ENCODE data around the gene FAM83B. TPM values are rescaled to one million over a fixed set of nuclear protein-coding genes. Genes with fewer than 3 reads are reported as not detected.
"Not testable (repeated sequence)": the region's sequence is repeated elsewhere in the genome, so short reads cannot be mapped to it uniquely, and the experiment has no call there.

The FAM83B gene
- polyA plus RNA-seq, 1 donor = 0.06 TPM

DNA sequence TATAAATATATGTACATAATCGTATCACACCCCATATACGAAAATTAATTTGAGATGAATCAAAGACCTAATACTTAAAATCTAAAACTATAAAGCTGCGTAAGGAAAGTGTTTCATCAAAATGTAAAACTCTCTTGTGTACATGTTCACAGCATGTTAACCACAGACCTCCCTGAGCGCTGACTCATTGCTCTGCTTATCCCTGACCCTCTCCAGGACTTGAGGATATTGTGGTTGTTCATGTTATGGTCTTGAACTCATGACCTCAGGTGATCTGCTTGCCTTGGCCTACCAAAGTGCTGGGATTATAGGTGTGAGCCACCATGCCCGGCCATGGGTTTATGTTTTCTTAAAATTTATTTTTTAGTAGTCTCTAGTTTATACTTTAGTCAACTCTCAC is 14.2 kb downstream of the FAM83B start:
- DNase-seq = no peak

GRCh38 chr6:54861905-54862616 is 15.5 kb downstream of the FAM83B start:
- no peak for DNase-seq

- no peak for DNase-seq
These were observed 17.7 kb downstream of the FAM83B start for GRCh38 chr6:54864272-54864671.

GRCh38 chr6:54865091-54865631 is 18.6 kb downstream of the FAM83B start:
- DNase-seq = no peak

- no peak for DNase-seq
These were observed 22.0 kb downstream of the FAM83B start for GRCh38 chr6:54868556-54868955.

DNA sequence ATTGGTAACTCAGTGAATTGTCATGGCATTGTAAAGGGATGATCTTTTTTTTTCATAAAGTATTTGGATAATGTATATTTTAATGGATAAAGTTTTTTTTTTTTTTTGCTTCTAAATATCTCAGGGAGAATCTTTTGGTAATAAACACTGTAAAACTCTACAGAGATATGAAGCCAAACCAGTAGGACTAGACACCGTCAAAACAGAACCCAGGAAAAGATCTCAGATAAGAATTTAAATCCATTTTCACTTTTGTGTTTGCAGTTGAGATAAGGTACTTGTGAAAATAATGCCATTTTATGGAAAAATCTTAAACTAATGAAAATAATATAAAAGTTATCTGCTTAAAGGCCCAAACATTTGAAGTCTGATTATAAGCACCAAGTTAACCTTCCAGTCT is 27.0 kb downstream of the FAM83B start:
- DNase-seq = no peak

DNA sequence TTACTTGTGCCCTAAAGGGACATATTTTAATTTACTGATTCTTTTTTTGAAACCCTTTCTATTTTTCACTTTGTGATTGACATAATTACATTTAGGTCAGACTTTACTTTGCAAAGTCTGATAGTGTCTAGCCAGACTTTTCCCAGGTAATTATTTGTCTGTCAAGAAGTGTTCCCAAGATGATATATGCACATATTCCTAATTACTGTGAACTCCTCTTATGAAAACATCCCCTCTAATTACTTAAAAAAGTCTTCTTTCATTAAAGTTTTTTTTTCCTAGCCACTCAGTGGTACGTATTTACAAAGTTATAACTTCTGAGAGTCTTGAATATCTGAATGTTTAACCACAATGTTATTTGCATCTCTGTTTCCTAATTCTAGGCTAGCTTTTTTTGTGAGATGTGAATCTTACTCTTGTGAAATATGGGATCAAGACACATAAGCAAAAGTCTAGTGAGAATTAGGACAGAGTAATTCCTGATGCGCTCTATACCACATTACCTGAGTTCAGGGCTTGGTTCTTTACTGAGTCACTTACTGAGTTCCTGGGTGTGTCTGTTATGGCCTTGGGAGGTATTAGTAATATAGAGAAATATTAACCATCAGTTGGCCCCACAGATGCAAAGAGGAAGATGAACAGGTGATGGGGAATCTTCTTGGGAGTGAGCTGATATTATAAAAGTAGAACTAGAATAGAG is 27.9 kb downstream of the FAM83B start:
- no peak for DNase-seq

GRCh38 chr6:54875539-54875938 is 29.0 kb downstream of the FAM83B start:
- no peak for DNase-seq

DNA sequence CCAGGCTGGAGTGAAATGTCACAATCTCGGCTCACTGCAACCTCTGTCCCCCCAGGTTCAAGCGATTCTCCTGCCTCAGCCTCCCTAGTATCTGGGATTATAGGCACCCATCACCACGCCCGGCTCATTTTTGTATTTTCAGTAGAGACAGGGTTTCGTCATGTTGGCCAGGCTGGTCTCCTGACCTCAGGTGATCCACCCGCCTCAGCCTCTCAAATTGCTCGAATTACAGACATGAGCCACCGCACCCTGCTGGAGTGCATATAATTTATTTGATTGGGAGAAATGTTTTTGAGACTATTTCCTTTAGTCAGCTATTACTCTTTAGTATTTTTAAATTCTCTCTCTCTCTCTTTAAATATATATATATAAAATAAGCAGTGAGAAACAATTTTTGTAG is 29.8 kb downstream of the FAM83B start:
- DNase-seq = no peak

- no peak for DNase-seq
These were observed 30.3 kb downstream of the FAM83B start for GRCh38 chr6:54876871-54877270.

GRCh38 chr6:54877713-54878317 is 31.2 kb downstream of the FAM83B start:
- DNase-seq = no peak

DNA sequence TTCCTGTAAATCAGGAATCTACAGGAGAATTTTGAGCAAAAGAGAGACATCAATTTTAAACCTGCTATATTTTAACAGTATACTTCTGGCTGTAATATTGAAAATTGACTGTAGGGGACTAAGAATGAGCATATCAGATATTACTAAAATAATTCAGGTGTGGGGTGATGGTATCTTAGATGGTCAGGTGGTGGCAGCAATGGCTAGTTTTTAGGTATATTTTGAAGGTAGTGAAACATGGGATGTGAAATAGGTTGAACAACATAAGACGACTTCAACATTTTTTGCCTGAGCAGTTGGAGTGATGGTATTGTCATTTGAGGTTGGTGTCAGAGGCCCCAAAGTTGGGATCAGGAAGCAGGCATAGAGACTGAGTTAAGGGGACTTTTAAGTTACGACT is 32.1 kb downstream of the FAM83B start:
- DNase-seq = no peak

GRCh38 chr6:54879188-54879985 is 32.8 kb downstream of the FAM83B start:
- no peak for DNase-seq

- no peak for DNase-seq
These were observed 34.6 kb downstream of the FAM83B start for GRCh38 chr6:54881067-54881730.

GRCh38 chr6:54881891-54882290 is 35.3 kb downstream of the FAM83B start:
- not testable (repeated sequence) for DNase-seq

GRCh38 chr6:54886932-54887584 is 40.5 kb downstream of the FAM83B start:
- DNase-seq = no peak

DNA sequence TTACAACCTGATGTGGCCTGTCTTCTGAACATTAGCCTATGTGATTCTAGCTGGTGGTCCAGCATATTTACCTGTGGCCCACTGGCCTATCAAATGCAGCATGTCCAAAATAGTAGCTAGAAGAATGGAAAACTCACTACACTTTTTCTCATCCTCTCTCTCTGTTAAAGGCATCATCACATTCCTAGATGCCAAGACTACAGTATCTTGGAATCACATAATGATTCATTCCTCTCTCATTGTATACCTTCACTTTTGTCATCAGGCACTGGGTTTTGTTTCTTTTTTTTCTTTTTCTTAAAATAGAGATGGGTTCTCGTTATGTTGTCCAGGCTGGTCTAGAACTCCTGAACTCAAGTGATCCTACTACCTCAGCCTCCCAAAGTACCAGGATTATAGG is 45.0 kb downstream of the FAM83B start:
- DNase-seq = no peak

DNA sequence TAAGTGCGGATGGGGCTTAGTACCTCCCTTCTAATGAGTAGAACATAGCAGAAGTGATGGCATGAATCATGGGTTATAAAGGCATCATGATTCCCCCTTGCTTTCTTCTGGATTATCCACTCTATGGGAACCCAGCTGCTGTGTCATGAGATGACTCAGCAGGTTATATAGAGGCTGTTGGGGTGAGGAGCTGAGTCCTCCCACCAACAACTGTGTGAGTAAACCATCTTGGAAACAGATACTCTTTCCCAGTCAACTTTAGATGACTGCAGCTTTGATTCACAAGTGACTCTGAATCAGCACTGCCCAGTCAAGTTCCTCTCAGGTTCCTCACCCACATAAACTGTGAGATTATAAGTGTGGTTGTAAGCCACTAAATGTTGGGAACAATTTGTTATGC is 46.3 kb downstream of the FAM83B start:
- DNase-seq = no peak

DNA sequence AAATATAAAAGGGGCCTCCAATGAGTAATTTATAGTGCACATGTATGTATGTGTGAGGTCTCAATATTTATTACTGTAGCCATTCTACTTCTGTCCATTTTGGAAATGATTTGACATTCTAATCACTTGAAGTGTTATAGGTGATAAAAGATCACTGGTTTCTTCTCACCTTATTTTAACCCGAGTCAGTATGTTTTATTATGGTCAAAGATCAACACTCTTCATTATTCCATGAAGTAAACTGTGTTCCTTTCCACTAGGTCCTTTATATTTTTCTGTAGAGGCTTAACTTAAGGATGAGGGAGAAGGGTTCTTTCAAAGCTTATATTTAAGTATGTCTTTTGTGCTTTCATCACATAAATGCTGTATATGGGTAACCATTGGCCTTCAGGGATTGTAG is 47.2 kb downstream of the FAM83B start:
- DNase-seq = no peak

DNA sequence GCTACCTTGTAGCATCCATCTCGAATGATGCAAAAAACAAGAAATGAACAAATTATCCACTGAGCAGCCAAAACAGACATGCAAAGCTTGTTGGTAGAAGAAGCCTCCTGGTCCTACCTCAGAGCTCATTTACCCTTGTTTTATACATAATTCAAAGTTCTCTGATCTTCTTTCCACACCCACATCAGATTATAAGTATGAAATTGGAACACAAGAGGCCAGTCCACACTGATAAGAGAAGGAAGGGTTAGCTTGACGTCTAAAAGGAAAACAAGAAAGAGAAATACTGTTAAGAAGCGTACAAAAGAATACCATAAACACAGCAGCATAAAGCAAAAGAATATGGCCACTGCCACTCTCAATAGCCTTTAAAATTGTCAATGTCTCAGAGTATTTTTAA is 49.7 kb downstream of the FAM83B start:
- DNase-seq = no peak

DNA sequence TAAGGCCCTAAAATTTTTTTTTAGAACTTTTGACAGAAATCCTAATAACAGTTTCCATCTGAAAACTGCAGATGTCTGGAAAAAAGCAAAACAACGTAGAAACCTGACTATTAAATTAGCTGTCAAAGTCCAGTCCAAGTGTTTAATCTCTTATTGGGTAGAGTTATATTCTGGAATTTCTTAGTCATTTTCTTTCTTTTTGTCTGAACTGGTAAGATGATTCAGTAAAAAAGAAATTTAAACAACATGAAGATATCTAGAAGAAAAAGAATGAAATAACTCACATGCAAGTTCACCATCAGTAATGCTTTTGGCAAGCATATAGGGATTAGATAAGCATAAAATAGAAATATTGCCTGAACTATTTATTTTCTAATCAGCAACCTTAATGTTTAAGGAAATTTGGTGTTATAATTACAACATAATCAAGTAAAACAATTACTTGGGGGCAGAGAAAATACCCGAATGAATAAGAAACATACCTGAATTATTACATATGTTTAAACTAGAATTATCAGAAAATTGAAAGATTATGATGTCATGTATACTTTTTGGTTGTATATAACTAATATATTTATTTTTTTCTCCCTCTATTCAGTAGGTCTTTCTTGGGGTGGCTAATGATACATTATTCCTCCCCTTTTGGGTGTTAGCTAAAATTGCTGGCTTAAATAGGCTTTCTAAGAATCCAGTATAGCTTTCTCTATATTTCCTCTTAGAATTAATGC is 51.1 kb downstream of the FAM83B start:
- no peak for DNase-seq
